H1 (cell line): Measurements from ENCODE around the gene DUOXA2. TPM values are rescaled to one million over a fixed set of nuclear protein-coding genes. Genes with fewer than 3 reads are reported as not detected.

ENCODE experiments used
- CHD1 ChIP-seq: IDR thresholded peaks from 2 replicates; pipeline ENCODE4 v1.6.1; 2012; ENCODE audit warnings: low read depth, low read length, improper control_type of control experiment
- JUN ChIP-seq: IDR thresholded peaks from 2 replicates; pipeline ENCODE4 v1.6.1; 2011; ENCODE audit warnings: low read depth, mild to moderate bottlenecking, improper control_type of control experiment, low read length
- RBBP5 ChIP-seq: IDR thresholded peaks from 2 replicates; pipeline ENCODE4 v1.7.1; 2012; ENCODE audit warnings: low read depth, mild to moderate bottlenecking, inconsistent platforms, low read length, moderate library complexity, borderline replicate concordance
- SIN3A ChIP-seq, 2 experiments: IDR thresholded peaks in 1 of 2; conservative IDR thresholded peaks in 1 of 2; 2 replicates each; pipeline ENCODE4 v1.6.1; 2011 to 2012; ENCODE audit warnings: low read length in 2 of 2, improper control_type of control experiment in 1 of 2, low read depth in 1 of 2, mild to moderate bottlenecking in 1 of 2
- polyA plus RNA-seq, 7 experiments: library from polyadenylated mRNA; depleted of rRNA in 3 of 7; stranded (reverse) in 5 of 7; unstranded in 2 of 7; fragments of >200 nt in 5 of 7; fragments of 200-250 nt in 2 of 7; gene quantifications; 1 replicate in 5 of 7; 2 replicates in 1 of 7; 4 replicates in 1 of 7; pipeline versions ENCODE4 v1.2.1 to v1.2.3, GENCODE V29; 2011 to 2013; ENCODE audit warnings: missing spikeins in 2 of 7, mixed read lengths in 2 of 7
- total RNA-seq: library from RNA; stranded (reverse); fragmentation: NEBNext Ultra II Directional; extraction: Animal tissue kit (Norgen Biotek cat#: 25700); gene quantifications from 2 replicates; pipeline ENCODE4 v1.2.1, GENCODE V29; 2021
- TF ChIP-seq, protein P1 (sequence below): fragments of 300-600 bp; sonication (generic); IDR thresholded peaks from 2 replicates; pipeline ENCODE4 v1.7.1; 2012; ENCODE audit warnings: low read length, moderate library complexity, mild to moderate bottlenecking, inconsistent platforms; ENCODE audit not compliant: insufficient replicate concordance

DUOXA2 gene
- total and polyA plus RNA-seq, 2 of the 8 experiments (the other 6 are each of a cell fraction or from before 2014, with no cell fraction given): 0.05 TPM; not detected in 1

DNA sequence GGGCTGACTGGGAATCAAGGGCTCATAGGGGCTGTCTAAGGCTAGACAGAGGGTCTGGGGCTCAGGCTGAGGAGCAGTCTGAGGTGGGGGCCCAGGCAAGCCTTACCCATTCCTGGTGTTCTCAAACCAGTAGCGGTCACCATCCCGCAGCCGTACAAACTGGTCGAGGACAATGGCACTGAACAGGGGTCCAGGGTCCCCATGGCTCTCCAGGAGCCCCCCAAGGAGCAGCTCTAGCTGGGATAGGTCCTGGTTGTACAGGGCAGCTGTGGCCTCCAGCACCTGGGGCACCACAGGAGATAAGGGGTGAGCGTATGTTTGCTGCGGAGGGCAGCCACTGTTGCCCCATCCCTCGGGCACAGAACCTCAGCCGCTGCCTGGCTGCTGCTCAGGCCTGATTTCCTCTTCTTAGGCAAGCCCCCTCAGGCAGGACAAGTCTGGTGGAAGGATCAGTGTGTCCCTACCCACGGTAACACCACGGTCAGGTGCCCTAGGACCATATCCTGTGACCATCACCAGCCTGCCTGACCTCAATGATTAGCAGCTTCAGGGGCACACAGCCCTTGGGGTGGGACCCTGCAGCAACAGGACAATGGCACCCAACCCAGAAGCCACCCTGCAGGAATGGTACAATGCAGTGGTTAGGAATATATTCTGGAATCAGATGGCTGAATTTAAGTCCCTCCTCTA, 6.0 kb upstream of the DUOXA2 start (continued):
- TF ChIP-seq, protein P1, sequence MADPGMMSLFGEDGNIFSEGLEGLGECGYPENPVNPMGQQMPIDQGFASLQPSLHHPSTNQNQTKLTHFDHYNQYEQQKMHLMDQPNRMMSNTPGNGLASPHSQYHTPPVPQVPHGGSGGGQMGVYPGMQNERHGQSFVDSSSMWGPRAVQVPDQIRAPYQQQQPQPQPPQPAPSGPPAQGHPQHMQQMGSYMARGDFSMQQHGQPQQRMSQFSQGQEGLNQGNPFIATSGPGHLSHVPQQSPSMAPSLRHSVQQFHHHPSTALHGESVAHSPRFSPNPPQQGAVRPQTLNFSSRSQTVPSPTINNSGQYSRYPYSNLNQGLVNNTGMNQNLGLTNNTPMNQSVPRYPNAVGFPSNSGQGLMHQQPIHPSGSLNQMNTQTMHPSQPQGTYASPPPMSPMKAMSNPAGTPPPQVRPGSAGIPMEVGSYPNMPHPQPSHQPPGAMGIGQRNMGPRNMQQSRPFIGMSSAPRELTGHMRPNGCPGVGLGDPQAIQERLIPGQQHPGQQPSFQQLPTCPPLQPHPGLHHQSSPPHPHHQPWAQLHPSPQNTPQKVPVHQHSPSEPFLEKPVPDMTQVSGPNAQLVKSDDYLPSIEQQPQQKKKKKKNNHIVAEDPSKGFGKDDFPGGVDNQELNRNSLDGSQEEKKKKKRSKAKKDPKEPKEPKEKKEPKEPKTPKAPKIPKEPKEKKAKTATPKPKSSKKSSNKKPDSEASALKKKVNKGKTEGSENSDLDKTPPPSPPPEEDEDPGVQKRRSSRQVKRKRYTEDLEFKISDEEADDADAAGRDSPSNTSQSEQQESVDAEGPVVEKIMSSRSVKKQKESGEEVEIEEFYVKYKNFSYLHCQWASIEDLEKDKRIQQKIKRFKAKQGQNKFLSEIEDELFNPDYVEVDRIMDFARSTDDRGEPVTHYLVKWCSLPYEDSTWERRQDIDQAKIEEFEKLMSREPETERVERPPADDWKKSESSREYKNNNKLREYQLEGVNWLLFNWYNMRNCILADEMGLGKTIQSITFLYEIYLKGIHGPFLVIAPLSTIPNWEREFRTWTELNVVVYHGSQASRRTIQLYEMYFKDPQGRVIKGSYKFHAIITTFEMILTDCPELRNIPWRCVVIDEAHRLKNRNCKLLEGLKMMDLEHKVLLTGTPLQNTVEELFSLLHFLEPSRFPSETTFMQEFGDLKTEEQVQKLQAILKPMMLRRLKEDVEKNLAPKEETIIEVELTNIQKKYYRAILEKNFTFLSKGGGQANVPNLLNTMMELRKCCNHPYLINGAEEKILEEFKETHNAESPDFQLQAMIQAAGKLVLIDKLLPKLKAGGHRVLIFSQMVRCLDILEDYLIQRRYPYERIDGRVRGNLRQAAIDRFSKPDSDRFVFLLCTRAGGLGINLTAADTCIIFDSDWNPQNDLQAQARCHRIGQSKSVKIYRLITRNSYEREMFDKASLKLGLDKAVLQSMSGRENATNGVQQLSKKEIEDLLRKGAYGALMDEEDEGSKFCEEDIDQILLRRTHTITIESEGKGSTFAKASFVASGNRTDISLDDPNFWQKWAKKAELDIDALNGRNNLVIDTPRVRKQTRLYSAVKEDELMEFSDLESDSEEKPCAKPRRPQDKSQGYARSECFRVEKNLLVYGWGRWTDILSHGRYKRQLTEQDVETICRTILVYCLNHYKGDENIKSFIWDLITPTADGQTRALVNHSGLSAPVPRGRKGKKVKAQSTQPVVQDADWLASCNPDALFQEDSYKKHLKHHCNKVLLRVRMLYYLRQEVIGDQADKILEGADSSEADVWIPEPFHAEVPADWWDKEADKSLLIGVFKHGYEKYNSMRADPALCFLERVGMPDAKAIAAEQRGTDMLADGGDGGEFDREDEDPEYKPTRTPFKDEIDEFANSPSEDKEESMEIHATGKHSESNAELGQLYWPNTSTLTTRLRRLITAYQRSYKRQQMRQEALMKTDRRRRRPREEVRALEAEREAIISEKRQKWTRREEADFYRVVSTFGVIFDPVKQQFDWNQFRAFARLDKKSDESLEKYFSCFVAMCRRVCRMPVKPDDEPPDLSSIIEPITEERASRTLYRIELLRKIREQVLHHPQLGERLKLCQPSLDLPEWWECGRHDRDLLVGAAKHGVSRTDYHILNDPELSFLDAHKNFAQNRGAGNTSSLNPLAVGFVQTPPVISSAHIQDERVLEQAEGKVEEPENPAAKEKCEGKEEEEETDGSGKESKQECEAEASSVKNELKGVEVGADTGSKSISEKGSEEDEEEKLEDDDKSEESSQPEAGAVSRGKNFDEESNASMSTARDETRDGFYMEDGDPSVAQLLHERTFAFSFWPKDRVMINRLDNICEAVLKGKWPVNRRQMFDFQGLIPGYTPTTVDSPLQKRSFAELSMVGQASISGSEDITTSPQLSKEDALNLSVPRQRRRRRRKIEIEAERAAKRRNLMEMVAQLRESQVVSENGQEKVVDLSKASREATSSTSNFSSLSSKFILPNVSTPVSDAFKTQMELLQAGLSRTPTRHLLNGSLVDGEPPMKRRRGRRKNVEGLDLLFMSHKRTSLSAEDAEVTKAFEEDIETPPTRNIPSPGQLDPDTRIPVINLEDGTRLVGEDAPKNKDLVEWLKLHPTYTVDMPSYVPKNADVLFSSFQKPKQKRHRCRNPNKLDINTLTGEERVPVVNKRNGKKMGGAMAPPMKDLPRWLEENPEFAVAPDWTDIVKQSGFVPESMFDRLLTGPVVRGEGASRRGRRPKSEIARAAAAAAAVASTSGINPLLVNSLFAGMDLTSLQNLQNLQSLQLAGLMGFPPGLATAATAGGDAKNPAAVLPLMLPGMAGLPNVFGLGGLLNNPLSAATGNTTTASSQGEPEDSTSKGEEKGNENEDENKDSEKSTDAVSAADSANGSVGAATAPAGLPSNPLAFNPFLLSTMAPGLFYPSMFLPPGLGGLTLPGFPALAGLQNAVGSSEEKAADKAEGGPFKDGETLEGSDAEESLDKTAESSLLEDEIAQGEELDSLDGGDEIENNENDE: no peak
- TF ChIP-seq CHD1 (no peak), RBBP5 (no peak), SIN3A (conservative IDR thresholded peaks at IDR 0.05 in 1 of 2, IDR thresholded peaks at IDR 0.05 in 1 of 2; ENCODE audit: low read depth in 1 of 2, low read length in 2 of 2) (no peak), JUN (no peak)
